ENCODE measurements around the gene TARP.

GRCh38 chr7:38232502-38233366 is 40.7 kb downstream of the TARP start:
- no peak for TF ChIP-seq POLR2A (IDR thresholded peaks at IDR 0.05)
- TF ChIP-seq, protein P1, sequence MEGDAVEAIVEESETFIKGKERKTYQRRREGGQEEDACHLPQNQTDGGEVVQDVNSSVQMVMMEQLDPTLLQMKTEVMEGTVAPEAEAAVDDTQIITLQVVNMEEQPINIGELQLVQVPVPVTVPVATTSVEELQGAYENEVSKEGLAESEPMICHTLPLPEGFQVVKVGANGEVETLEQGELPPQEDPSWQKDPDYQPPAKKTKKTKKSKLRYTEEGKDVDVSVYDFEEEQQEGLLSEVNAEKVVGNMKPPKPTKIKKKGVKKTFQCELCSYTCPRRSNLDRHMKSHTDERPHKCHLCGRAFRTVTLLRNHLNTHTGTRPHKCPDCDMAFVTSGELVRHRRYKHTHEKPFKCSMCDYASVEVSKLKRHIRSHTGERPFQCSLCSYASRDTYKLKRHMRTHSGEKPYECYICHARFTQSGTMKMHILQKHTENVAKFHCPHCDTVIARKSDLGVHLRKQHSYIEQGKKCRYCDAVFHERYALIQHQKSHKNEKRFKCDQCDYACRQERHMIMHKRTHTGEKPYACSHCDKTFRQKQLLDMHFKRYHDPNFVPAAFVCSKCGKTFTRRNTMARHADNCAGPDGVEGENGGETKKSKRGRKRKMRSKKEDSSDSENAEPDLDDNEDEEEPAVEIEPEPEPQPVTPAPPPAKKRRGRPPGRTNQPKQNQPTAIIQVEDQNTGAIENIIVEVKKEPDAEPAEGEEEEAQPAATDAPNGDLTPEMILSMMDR (IDR thresholded peaks at IDR 0.05), result no peak

Data from vagina (tissue), 2 donors.